ELF-1 (cell line): ENCODE data around the gene SYNE3.

Source experiments
- DNase-seq: peaks from one replicate; pipeline ENCODE4 v3.0.0-alpha.2; 2016; ENCODE audit warnings: low read depth, low spot score

The SYNE3 gene

GRCh38 chr14:95516554-95517181, at the start of gene SYNE3:
TSS of gene SYNE3 (minus strand) at chr14:95516650. CDS start at chr14:95475821, 40,829 bp downstream.
- DNase-seq, result no peak

- DNase-seq, result no peak
Measured at GRCh38 chr14:95564060-95564459, 47.6 kb upstream of the SYNE3 start.

- DNase-seq, result no peak
Measured at GRCh38 chr14:95562892-95563685, 46.6 kb upstream of the SYNE3 start.

- DNase-seq, result peak; percentile 92
Measured at GRCh38 chr14:95561001-95561412, 44.6 kb upstream of the SYNE3 start.

- no peak for DNase-seq
Measured at GRCh38 chr14:95559203-95559602, 42.8 kb upstream of the SYNE3 start.

- DNase-seq, result no peak
Measured at GRCh38 chr14:95557832-95558231, 41.4 kb upstream of the SYNE3 start.

GRCh38 chr14:95557291-95557690, 40.8 kb upstream of the SYNE3 start:
- no peak for DNase-seq

GRCh38 chr14:95555053-95555452, 38.6 kb upstream of the SYNE3 start:
- no peak for DNase-seq

- no peak for DNase-seq
Measured at GRCh38 chr14:95553141-95553540, 36.7 kb upstream of the SYNE3 start.

- no peak for DNase-seq
Measured at GRCh38 chr14:95551435-95551834, 35.0 kb upstream of the SYNE3 start.

GRCh38 chr14:95549656-95550585, 33.5 kb upstream of the SYNE3 start:
- DNase-seq, result peak; percentile 73

- DNase-seq, result no peak
Measured at GRCh38 chr14:95548328-95548929, 32.0 kb upstream of the SYNE3 start.

- DNase-seq, result no peak
Measured at GRCh38 chr14:95547626-95548327, 31.3 kb upstream of the SYNE3 start.

GRCh38 chr14:95547272-95547625, 30.8 kb upstream of the SYNE3 start:
- no peak for DNase-seq

GRCh38 chr14:95545515-95546168, 29.2 kb upstream of the SYNE3 start:
- DNase-seq, result no peak

- no peak for DNase-seq
Measured at GRCh38 chr14:95544588-95544987, 28.1 kb upstream of the SYNE3 start.

GRCh38 chr14:95543021-95543420, 26.6 kb upstream of the SYNE3 start:
- DNase-seq, result no peak

- DNase-seq, result no peak
Measured at GRCh38 chr14:95541932-95542930, 25.8 kb upstream of the SYNE3 start.

- DNase-seq, result no peak
Measured at GRCh38 chr14:95541346-95541745, 24.9 kb upstream of the SYNE3 start.
